Fibroblast of upper back skin (primary cell): ENCODE results near the gene ANKRD18A.

Experiments
- DNase-seq: peaks from one replicate; pipeline ENCODE4 v3.0.0-alpha.2; 2013

ANKRD18A gene

GRCh38 chr9:38526591-38526990 is 93.8 kb downstream of the ANKRD18A start:
- no peak for DNase-seq

GRCh38 chr9:38523121-38523520 is 97.3 kb downstream of the ANKRD18A start:
- DNase-seq: no peak

GRCh38 chr9:38521762-38522161 is 98.6 kb downstream of the ANKRD18A start:
- no peak for DNase-seq
